ENCODE results near the gene PDHA1.
A peak's percentile ranks its signal among the peaks of the same experiment; 100 is the strongest.

The PDHA1 gene

DNA sequence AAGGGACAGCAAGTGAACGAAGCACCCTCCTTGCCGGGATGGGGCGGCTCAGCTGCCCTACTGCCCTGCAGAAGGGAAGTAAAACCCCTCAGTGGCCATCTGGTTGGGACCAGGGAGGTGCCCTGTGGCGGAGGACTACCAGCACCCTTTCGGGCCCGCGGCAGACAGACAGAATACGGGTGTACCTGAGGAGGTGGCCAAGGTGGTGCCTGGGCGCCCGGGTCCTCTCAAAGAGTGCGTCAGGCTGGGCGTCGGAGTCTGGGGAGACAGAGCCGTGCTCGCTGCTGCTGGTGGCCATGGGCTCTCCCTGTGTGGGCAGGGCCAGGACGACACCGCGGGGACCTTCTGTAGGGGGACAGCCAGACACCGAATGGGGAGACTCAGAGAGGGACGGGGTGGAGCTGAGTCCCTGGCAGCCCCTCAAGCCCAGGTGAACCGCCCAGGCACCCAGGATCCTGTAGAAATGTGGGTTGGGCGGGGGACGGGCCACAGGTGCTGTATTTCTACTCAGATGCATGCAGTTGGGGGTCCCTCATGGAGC lies 29.7 kb downstream of the PDHA1 start:
- no peak for DNase-seq (ENCODE audit: low read depth)
- H3K4me3 ChIP-seq (ENCODE audit: low read length) = no peak overlapping the region
- no peak for TF ChIP-seq CTCF (conservative IDR thresholded peaks at IDR 0.05; ENCODE audit: low read depth, low read length)

- TF ChIP-seq CTCF (conservative IDR thresholded peaks at IDR 0.05; ENCODE audit: low read depth, low read length) = no peak
- no peak for DNase-seq (ENCODE audit: low read depth)
- no peak overlapping the region for H3K4me3 ChIP-seq (ENCODE audit: low read length)
Measured at GRCh38 chrX:19375546-19375945, 31.8 kb downstream of the PDHA1 start.

DNA sequence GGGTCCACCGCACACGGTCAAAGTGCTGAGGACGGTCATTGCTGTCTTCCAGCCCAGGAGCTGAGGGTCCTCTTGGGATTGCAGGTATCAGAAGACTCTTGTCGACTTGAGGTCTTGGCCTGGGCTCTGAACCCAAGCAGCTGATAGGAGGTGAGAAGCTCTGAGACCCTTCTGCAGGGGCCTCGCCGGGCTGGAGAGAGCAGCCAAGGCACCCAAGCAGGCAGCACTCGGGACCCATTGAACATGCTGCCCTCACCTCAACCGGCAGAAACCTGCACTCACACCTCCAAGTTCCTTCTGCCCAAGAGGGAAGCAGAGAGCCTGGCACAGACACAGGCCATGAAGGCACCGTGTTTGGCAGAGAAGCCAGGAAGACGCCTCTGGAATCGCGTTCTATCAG lies 34.1 kb downstream of the PDHA1 start:
- no peak for TF ChIP-seq CTCF (conservative IDR thresholded peaks at IDR 0.05; ENCODE audit: low read depth, low read length)
- H3K4me3 ChIP-seq (ENCODE audit: low read length) = no peak overlapping the region
- no peak for DNase-seq (ENCODE audit: low read depth)

DNA sequence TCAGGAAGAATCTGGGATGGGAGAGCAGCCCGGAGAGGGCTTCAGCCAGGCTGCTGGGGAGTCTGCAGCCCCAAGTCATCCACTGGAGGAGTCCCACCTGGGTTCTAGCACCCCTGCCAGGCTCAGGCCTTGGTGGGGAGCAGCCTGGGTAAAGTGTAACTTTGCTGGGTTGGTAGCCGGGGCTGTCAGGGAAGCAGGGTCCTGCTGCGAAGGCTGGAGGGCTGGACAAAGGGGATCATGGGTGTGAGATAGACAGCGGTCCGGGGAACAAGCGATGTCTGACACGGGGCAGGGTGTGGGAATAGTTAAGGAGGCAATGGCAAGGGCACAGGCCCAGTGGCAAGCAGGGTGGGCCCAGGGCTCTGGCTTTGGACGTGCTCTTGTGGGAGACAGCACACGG lies 37.6 kb downstream of the PDHA1 start:
- H3K4me3 ChIP-seq (ENCODE audit: low read length) = no peak overlapping the region
- DNase-seq (ENCODE audit: low read depth) = no peak
- TF ChIP-seq CTCF (conservative IDR thresholded peaks at IDR 0.05; ENCODE audit: low read depth, low read length) = no peak

GRCh38 chrX:19382555-19383145 lies 38.9 kb downstream of the PDHA1 start:
- peak; percentile 5 for DNase-seq (ENCODE audit: low read depth)
- no peak overlapping the region for H3K4me3 ChIP-seq (ENCODE audit: low read length)
- TF ChIP-seq CTCF (conservative IDR thresholded peaks at IDR 0.05; ENCODE audit: low read depth, low read length) = peak; percentile 80

GRCh38 chrX:19386679-19387078 lies 43.0 kb downstream of the PDHA1 start:
- DNase-seq (ENCODE audit: low read depth) = no peak
- no peak overlapping the region for H3K4me3 ChIP-seq (ENCODE audit: low read length)
- TF ChIP-seq CTCF (conservative IDR thresholded peaks at IDR 0.05; ENCODE audit: low read depth, low read length) = no peak

- TF ChIP-seq CTCF (conservative IDR thresholded peaks at IDR 0.05; ENCODE audit: low read depth, low read length) = no peak
- H3K4me3 ChIP-seq (ENCODE audit: low read length) = no peak overlapping the region
- DNase-seq (ENCODE audit: low read depth) = no peak
Measured at GRCh38 chrX:19388064-19388679, 44.4 kb downstream of the PDHA1 start.
